ENCODE results near the gene HLA-C.
"Not testable (repeated sequence)": the region's sequence is repeated elsewhere in the genome, so short reads cannot be mapped to it uniquely, and the experiment has no call there.

The HLA-C gene

GRCh38 chr6:31271641-31272357, at the start of gene HLA-C:
Gene HLA-C, minus strand, starts transcription at chr6:31272092. Its CDS starts 21 bp downstream, at chr6:31272071.
- DNase-seq (ENCODE audit: low spot score) = peak; percentile 97

GRCh38 chr6:31321005-31321707, 49.3 kb upstream of the HLA-C start:
- DNase-seq (ENCODE audit: low spot score) = no peak

GRCh38 chr6:31317036-31317435, 45.1 kb upstream of the HLA-C start:
- no peak for DNase-seq (ENCODE audit: low spot score)

GRCh38 chr6:31309641-31310040, 37.7 kb upstream of the HLA-C start:
- no peak for DNase-seq (ENCODE audit: low spot score)

GRCh38 chr6:31308845-31309175, 36.9 kb upstream of the HLA-C start:
- DNase-seq (ENCODE audit: low spot score) = no peak

- no peak for DNase-seq (ENCODE audit: low spot score)
These were observed 36.4 kb upstream of the HLA-C start for GRCh38 chr6:31308050-31308844.

GRCh38 chr6:31307669-31308049, 35.8 kb upstream of the HLA-C start:
- DNase-seq (ENCODE audit: low spot score) = no peak

GRCh38 chr6:31305703-31306219, 33.9 kb upstream of the HLA-C start:
- no peak for DNase-seq (ENCODE audit: low spot score)

- no peak for DNase-seq (ENCODE audit: low spot score)
These were observed 32.8 kb upstream of the HLA-C start for GRCh38 chr6:31304683-31305082.

GRCh38 chr6:31300797-31301196, 28.9 kb upstream of the HLA-C start:
- no peak for DNase-seq (ENCODE audit: low spot score)

GRCh38 chr6:31299947-31300346, 28.1 kb upstream of the HLA-C start:
- no peak for DNase-seq (ENCODE audit: low spot score)

- DNase-seq (ENCODE audit: low spot score) = no peak
These were observed 27.6 kb upstream of the HLA-C start for GRCh38 chr6:31299511-31299910.

GRCh38 chr6:31294056-31294455, 22.2 kb upstream of the HLA-C start:
- DNase-seq (ENCODE audit: low spot score) = no peak

GRCh38 chr6:31293343-31293742, 21.5 kb upstream of the HLA-C start:
- peak; percentile 35 for DNase-seq (ENCODE audit: low spot score)

GRCh38 chr6:31289788-31290187, 17.9 kb upstream of the HLA-C start:
- DNase-seq (ENCODE audit: low spot score) = no peak

- DNase-seq (ENCODE audit: low spot score) = no peak
These were observed 15.7 kb upstream of the HLA-C start for GRCh38 chr6:31287619-31288018.

GRCh38 chr6:31285982-31286381, 14.1 kb upstream of the HLA-C start:
- no peak for DNase-seq (ENCODE audit: low spot score)

GRCh38 chr6:31285486-31285885, 13.6 kb upstream of the HLA-C start:
- DNase-seq (ENCODE audit: low spot score) = no peak

GRCh38 chr6:31279647-31280046, 7.8 kb upstream of the HLA-C start:
- DNase-seq (ENCODE audit: low spot score) = not testable (repeated sequence)

- DNase-seq (ENCODE audit: low spot score) = no peak
These were observed 1.1 kb upstream of the HLA-C start for GRCh38 chr6:31272836-31273626.

- DNase-seq (ENCODE audit: low spot score) = no peak
These were observed 544 bp upstream of the HLA-C start for GRCh38 chr6:31272436-31272835.
